HG03139 (cell line): Measurements from ENCODE around the gene ERAL1.
"Not testable (repeated sequence)": the region's sequence is repeated elsewhere in the genome, so short reads cannot be mapped to it uniquely, and the experiment has no call there.

Experiments
- ATAC-seq: cut with Tn5 transposase; IDR thresholded peaks from one replicate; pipeline ENCODE4 v1.9.1; 2021; ENCODE audit not compliant: unreplicated experiment

Gene ERAL1

DNA sequence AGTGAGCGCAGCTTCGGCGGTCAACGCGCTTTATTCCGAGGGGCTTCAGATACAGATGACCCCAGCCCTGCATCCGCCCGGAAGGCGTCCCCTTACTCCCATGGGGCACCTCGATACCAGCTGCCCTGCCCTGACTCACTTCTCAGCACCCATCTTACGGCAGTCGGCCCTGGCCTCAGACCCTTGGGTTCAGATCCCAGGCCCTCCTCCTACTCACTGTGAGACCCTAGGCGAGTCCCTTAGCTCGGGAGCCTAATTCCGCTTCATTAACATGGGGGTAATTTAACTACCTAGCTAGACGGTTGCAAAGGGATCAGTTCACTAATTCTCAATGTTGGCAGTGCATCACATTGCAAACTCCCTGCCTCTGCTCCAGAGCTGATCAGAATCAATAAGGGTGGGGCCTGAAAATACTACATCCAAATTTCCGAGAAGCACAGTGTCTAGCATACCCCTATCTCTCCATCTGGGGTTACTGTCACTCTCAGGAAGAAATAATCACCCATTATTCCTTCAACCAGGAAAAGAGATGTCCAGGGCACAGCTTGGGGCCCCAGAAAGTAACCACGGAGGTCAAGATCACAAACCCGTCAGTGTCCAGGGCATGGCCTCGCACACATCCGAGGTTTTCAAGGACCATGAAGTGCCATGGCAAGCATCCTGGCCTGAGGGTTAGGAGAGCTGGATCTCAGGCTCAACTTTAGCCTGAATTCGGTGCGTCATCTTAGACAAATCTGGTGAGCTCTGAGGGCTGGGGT, 43.1 kb downstream of the ERAL1 start:
- ATAC-seq, result no peak

DNA sequence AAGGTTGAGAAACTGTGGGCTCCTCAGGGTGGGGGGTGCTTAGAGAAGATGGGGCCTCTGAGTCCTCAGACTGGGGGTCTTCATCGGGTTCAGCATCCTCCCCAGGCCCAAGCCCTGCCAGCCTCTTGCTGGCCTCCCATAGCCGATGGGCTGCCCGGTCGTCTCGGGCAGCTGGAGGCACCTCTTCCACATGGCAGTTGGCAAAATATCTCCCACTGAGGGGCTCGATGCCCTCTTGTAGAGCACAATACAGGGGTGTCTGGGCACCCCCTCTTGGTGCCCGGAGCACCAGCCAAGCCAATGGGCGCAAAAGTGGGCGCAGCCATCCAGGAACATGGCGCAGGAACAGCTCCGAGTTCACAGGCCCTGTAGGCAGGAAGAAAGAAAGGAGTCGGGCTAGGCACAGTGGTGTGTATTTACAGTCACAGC, 43.7 kb downstream of the ERAL1 start:
- ATAC-seq, result no peak

GRCh38 chr17:28899212-28899815, 44.5 kb downstream of the ERAL1 start:
- no peak for ATAC-seq

DNA sequence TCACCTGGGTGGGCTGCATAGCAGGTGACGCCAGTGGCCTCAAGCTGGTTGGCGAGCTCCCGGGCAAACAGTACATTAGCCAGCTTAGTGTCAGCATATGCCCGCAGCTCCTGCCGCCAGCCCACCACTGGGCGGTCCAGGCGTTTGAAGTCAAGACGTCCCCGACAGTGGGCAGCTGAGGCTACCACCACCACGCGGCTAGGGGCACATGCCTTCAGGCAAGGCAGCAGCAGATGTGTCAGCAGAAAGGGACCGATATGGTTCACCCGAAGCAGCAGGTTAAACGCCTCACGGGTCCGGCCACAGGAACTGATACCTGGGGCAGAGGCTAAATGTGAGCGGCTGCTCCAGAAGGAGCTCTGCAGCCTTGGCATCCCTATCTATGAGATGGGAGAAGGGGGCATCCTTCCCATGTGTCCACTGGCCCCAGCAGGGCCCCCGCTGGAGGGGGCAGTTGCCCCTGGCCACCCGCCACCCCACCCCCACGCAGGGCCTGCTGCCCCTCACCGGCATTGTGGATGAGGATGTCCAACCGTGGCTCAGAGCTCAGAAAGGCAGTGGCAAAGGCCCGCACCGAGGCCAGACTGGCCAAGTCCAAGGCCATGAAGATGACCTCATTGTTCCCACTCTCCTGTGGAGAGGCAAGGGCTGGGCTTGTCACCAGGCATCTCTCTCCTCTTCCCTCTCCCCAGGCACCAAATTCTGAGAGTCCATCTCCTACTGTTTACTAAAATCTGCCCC, 46.3 kb downstream of the ERAL1 start:
- ATAC-seq, result no peak

DNA sequence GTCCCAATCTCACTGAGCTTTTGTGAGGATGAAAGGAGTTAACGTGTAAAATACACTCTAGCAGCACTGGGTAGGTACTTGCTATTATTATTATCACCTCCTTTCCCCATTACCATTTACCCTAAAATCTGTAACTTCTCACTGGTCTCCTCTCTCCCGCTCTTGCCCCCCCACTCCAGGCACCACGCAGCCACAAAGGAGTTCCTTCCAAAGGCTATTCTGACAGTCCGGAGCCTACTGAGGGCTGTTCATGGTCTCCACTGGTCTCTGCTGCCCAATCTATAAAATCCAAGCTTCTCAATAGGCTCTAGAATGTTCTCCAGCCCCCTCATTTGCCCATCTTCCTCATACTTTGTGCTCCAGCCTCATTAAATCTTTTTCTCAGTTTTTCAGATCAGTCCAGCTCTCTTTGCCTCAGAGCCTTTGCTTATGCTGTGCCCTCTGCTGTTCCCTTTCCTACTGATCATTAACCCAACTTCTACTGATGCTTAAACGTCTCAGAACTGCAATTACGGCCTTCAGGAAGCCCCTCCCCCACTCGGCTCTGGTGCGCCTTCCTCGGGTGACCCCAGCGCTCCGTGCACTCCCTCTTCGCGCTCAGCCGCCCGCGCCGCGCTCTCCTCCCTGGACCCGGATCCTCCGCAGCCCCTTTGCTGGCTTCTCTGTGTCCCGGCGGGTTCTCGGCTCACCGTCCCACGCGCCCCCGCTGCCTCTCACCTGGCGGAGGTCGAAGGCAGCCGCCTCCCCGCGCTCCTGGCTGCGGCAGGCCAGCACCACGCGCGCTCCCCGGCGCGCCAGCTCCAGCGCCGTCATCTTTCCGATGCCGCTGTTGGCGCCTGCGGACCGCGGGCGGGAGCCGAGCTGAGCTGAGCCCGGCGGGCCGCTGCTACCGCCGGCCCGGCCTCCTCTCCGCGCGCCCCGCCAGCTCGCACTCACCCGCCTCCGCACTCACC, 47.3 kb downstream of the ERAL1 start:
- ATAC-seq, result peak; percentile 27

DNA sequence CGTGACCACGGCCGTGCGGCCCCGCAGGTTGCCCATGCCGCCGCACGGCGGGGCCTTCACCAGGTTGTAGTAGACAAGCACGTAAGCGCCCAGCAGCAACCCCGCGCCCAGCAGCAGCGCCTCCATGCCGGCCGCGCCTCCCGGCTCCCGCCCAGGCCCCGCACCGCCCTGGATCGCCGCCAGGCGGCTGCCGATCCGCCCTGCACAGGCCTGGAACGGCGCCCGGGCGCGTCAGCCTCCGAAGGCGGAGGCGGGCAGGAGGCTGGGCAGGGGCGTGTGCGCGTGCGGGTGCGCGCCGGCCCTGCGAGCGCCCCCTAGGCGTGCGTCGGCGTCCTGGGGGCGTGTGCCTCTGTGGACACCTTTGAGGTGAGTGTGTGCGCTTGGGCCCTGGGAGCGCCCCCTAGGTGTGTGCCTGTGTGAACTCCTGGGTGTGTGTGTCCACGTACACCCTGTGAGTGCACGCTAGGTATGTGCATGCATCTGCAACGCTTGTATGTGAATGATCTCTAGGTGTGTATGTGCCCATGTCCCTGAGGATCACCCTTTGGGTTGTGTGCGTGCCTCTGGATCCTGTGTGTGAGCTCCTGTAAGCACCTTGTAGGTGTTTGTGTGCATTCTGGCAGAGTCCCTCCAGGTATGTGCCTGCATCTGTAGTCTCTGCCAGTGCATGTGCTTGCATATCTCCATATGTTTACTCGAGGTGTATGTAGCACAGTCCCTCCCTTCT, 48.2 kb downstream of the ERAL1 start, which contains the start of gene DHRS13:
TSS of gene DHRS13 (minus strand) at position 261 of the 727 bp plus-strand sequence. CDS start at position 126, 135 bp downstream.
- ATAC-seq, result peak; percentile 66

DNA sequence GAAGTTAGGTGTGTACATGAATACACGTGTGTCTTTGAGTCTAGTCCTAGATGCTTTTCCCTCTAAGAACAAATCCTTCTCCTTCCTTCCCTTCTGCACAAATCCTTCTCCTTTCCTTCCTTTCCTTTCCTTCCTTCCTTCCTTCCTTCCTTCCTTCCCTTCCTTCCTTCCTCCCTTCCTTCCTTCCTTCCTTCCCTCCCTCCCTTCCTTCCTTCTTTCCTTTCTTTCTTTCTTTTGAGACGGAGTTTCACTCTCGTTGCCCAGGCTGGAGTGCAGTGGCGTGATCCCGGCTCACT, 48.7 kb downstream of the ERAL1 start:
- ATAC-seq, result not testable (repeated sequence)

- ATAC-seq, result no peak
These were observed 50.0 kb downstream of the ERAL1 start for GRCh38 chr17:28904800-28905199.

- ATAC-seq, result no peak
These were observed 51.5 kb downstream of the ERAL1 start for GRCh38 chr17:28906276-28906675.

GRCh38 chr17:28906706-28907438, 52.1 kb downstream of the ERAL1 start:
- ATAC-seq, result no peak

- no peak for ATAC-seq
These were observed 53.1 kb downstream of the ERAL1 start for GRCh38 chr17:28907709-28908475.

DNA sequence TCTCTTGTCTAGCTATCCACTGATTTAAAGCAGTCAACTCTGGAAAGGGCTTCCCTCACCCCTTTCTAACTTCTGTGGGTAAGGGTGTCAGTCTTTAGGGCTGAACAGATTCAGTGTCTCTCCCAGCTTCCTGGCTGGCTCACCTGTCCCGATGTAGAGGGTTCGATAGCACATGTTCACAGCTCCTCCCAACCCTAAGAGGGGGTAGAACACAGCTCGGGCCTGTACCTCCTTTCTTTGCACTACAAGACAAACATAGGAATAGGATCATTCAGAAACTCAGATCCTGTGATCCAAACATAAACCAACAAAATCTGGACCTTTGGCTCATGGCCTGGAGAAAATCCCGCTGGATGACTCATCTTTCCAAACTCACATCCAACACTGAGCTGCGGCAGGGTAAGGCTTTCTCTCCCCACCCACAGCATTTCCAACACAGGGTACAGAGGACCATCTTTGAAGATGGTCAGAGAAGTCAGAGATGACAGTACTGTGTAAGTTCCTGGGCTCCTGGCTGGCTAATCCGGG, 53.9 kb downstream of the ERAL1 start:
- no peak for ATAC-seq

GRCh38 chr17:28910534-28910933, 55.7 kb downstream of the ERAL1 start:
- no peak for ATAC-seq
